ENCODE results near the gene ZNF674. TPM values are rescaled to one million over a fixed set of nuclear protein-coding genes. Genes with fewer than 3 reads are reported as not detected.

The ZNF674 gene
- total RNA-seq, 1 donor from 2014 or later: 8.6 TPM

DNA sequence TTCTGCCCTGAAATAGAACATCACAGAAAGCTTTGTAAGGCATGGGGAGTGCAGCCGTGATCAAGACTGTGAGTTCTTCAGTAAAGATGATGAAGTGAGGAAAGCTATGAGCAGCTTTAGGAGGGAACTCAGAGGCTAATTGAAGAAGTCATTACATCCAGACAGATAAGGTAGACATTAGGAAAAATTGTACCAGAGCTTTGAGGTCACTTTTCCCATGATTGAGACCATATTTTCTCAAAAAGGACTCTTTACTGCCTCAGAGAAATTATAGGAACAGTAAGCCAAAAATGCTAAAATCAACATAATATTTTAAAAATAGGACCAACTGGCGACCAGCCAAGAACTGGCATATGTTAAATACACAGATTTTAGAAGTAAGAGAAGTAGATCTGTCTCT is 39.5 kb upstream of the ZNF674 start:
- no peak for DNase-seq (ENCODE audit: low read depth)
- Histone ChIP-seq H3K27me3 (ENCODE audit: control insufficient read depth, insufficient read depth, low read length) (no peaks in the 10 kb centered on the region), H3K4me3 (ENCODE audit: low read depth, low read length) (no peak overlapping the region), H3K36me3 (ENCODE audit: control insufficient read depth, insufficient read depth, low read length) (no peaks in the 10 kb centered on the region)
- TF ChIP-seq, protein P1, sequence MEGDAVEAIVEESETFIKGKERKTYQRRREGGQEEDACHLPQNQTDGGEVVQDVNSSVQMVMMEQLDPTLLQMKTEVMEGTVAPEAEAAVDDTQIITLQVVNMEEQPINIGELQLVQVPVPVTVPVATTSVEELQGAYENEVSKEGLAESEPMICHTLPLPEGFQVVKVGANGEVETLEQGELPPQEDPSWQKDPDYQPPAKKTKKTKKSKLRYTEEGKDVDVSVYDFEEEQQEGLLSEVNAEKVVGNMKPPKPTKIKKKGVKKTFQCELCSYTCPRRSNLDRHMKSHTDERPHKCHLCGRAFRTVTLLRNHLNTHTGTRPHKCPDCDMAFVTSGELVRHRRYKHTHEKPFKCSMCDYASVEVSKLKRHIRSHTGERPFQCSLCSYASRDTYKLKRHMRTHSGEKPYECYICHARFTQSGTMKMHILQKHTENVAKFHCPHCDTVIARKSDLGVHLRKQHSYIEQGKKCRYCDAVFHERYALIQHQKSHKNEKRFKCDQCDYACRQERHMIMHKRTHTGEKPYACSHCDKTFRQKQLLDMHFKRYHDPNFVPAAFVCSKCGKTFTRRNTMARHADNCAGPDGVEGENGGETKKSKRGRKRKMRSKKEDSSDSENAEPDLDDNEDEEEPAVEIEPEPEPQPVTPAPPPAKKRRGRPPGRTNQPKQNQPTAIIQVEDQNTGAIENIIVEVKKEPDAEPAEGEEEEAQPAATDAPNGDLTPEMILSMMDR (IDR thresholded peaks at IDR 0.05; ENCODE audit: insufficient read depth, low read length, poor library complexity, severe bottlenecking): no peak

DNA sequence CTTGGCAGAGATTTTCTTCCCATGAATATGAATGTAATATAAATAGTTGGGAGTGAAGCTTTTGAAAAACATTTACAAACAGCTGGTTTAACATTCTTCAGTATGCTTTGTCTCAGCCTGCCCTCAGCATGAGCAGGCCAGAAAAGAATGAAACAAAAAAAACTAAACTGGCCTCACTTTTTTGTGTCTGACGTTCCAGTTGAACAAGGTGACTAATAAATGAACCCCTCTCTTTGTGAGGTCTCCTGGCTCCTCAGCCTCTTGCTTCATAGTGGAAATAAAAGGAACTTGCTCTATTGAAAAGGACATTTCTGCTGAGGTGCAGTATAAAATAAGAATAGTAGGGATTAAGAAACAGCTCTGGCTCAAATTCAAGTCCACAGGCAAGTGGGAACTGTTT is 37.7 kb upstream of the ZNF674 start:
- TF ChIP-seq, protein P1 (IDR thresholded peaks at IDR 0.05; ENCODE audit: insufficient read depth, low read length, poor library complexity, severe bottlenecking): no peak
- no peak for DNase-seq (ENCODE audit: low read depth)
- no peak overlapping the region for H3K4me3 ChIP-seq (ENCODE audit: low read depth, low read length)
- H3K27me3 ChIP-seq (ENCODE audit: control insufficient read depth, insufficient read depth, low read length): no peaks in the 10 kb centered on the region
- H3K36me3 ChIP-seq (ENCODE audit: control insufficient read depth, insufficient read depth, low read length): no peaks in the 10 kb centered on the region

DNA sequence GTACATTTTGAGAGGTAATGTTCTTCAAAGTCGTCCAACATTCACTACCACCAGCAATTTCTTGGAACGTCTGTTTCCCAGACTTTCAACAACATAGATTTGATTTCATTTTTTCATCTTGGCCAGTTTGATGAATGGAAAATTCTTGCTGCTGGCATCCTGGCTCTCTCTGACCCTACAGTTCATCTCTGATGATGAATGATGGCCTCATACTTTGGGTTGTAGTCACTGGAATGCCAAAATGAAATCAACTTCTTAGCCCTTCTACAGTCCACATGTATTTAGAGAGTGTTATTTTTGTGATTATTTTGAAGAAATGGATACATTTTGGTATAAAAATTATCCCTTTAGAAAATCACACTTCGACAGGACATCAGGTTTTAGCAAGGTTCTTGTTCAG is 37.1 kb upstream of the ZNF674 start:
- Histone ChIP-seq H3K27me3 (ENCODE audit: control insufficient read depth, insufficient read depth, low read length) (no peaks in the 10 kb centered on the region), H3K36me3 (ENCODE audit: control insufficient read depth, insufficient read depth, low read length) (no peaks in the 10 kb centered on the region), H3K4me3 (ENCODE audit: low read depth, low read length) (no peak overlapping the region)
- DNase-seq (ENCODE audit: low read depth): no peak
- TF ChIP-seq, protein P1 (IDR thresholded peaks at IDR 0.05; ENCODE audit: insufficient read depth, low read length, poor library complexity, severe bottlenecking): no peak

DNA sequence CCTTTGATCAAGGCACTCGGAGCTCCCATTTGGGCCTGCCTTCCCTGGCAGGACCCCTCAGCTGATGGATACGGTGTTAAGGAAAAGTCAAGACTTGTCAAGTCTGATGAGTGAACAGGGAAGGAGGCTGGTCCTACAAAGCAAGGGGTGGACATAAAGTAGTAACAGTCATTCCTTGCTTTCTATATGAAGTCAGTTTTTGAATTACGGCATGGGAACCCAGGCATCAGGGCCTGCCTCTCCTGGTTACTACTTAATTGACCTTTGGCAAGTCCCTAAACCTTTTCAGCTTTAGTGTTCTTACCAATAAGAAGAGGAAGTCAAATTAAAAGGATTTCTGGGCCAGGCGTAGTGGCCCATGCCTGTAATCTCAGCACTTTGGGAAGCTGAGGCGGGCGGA is 35.4 kb upstream of the ZNF674 start:
- TF ChIP-seq, protein P1 (IDR thresholded peaks at IDR 0.05; ENCODE audit: insufficient read depth, low read length, poor library complexity, severe bottlenecking): no peak
- H3K4me3 ChIP-seq (ENCODE audit: low read depth, low read length): no peak overlapping the region
- no peak for DNase-seq (ENCODE audit: low read depth)

DNA sequence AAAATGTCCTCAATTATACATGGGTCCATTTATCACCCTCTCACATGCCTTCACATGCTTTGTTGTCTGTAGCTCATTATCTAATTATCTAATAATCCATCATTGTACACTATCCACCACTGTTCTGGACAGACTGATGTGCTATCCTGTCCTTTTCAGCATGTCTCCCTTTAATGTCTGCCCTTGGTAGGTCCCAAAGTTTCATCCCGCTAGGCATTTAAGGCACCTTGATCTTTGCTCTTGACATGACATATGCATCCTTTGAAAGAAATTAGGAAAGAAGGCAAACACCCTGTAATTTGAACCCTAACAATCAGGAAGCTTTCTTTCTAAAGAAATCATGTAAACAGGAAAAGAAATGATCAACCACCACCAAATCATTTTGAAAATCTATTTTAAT is 34.0 kb upstream of the ZNF674 start:
- no peak for DNase-seq (ENCODE audit: low read depth)
- Histone ChIP-seq H3K4me3 (ENCODE audit: low read depth, low read length) (no peak overlapping the region), H3K36me3 (ENCODE audit: control insufficient read depth, insufficient read depth, low read length) (no peaks in the 10 kb centered on the region), H3K27me3 (ENCODE audit: control insufficient read depth, insufficient read depth, low read length) (peaks cover 5% of the 10 kb centered on the region)
- TF ChIP-seq, protein P1 (IDR thresholded peaks at IDR 0.05; ENCODE audit: insufficient read depth, low read length, poor library complexity, severe bottlenecking): no peak

More for the DNA sequence above, 35.4 kb upstream of the ZNF674 start:
- Histone ChIP-seq H3K27me3 (ENCODE audit: control insufficient read depth, insufficient read depth, low read length) (no peaks in the 10 kb centered on the region), H3K36me3 (ENCODE audit: control insufficient read depth, insufficient read depth, low read length) (no peaks in the 10 kb centered on the region)

DNA sequence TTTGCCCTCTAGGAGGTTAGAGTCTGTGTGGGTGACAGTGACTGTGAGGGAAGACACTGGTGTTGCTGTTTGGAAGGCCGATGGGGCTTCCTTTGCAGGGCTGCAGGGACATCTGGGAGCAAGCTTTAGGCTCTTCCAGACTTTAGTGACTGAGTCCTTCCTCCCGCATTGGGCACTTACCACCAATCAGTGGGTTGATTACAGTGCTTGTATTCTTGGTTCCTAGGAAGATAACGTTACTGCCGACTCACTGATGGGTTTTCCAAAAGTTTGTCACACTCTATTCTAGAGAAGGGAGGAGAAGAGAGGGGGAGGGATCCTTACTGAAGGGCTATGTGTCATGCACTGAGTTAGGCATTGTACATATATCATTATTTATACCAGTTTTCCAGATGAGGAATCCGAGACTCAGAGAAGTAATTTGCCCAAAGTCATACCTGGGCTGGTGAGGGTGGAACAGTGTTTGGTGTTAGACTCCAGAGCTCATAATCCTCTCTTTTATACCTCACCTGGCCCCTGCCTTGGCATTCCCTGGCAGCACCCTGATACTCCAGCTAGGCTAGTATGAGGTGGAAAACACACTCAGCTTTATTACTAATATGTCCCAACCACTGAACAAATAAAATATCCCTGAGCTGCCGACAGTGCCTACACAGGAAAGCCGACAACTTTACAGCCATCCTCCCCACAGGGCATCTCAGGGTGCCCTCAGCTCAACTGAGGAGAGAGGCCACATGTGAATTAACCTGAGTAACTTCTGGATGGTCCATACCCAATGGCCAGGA is 32.2 kb upstream of the ZNF674 start:
- DNase-seq (ENCODE audit: low read depth): no peak
- TF ChIP-seq, protein P1 (IDR thresholded peaks at IDR 0.05; ENCODE audit: insufficient read depth, low read length, poor library complexity, severe bottlenecking): no peak
- H3K36me3 ChIP-seq (ENCODE audit: control insufficient read depth, insufficient read depth, low read length): no peaks in the 10 kb centered on the region
- H3K27me3 ChIP-seq (ENCODE audit: control insufficient read depth, insufficient read depth, low read length): peaks cover 5% of the 10 kb centered on the region
- H3K4me3 ChIP-seq (ENCODE audit: low read depth, low read length): no peak overlapping the region

Measured in kidney epithelial cell (primary cell).